HEK293 (cell line): ENCODE data around the gene CYP27B1.

Experiments
- HIC1 ChIP-seq: fragments of 450-650 bp; formaldehyde crosslinking; IDR thresholded peaks from 2 replicates; pipeline ENCODE4 v1.5.1; 2016; ENCODE audit warnings: missing biosample characterization, missing genetic modification characterization
- KLF7 ChIP-seq: fragments of 450-650 bp; formaldehyde crosslinking; IDR thresholded peaks from 2 replicates; pipeline ENCODE4 v1.5.1; 2016; ENCODE audit warnings: missing biosample characterization, missing genetic modification characterization, borderline replicate concordance
- SP3 ChIP-seq: fragments of 450-650 bp; formaldehyde crosslinking; IDR thresholded peaks from 2 replicates; pipeline ENCODE4 v1.5.1; 2016; ENCODE audit warnings: missing biosample characterization, missing genetic modification characterization
- SP7 ChIP-seq: fragments of 450-650 bp; formaldehyde crosslinking; IDR thresholded peaks from 2 replicates; pipeline ENCODE4 v1.5.1; 2016; ENCODE audit warnings: missing biosample characterization, missing genetic modification characterization
- TRIM28 ChIP-seq: IDR thresholded peaks from 2 replicates; pipeline ENCODE4 v1.6.1; 2011; ENCODE audit warnings: low read length, control low read depth, borderline replicate concordance
- WT1 ChIP-seq: fragments of 450-650 bp; formaldehyde crosslinking; IDR thresholded peaks from 2 replicates; pipeline ENCODE4 v1.5.1; 2016; ENCODE audit warnings: missing biosample characterization, missing genetic modification characterization
- YY1 ChIP-seq: fragments of 450-650 bp; formaldehyde crosslinking; IDR thresholded peaks from 2 replicates; pipeline ENCODE4 v1.5.1; 2018; ENCODE audit warnings: missing biosample characterization, missing genetic modification characterization
- ZEB2 ChIP-seq: fragments of 450-650 bp; formaldehyde crosslinking; IDR thresholded peaks from 2 replicates; pipeline ENCODE4 v1.5.1; 2016; ENCODE audit warnings: missing biosample characterization, missing genetic modification characterization
- ZNF132 ChIP-seq: fragments of 450-650 bp; formaldehyde crosslinking; IDR thresholded peaks from 2 replicates; pipeline ENCODE4 v1.5.1; 2017; ENCODE audit warnings: missing biosample characterization, missing genetic modification characterization, borderline replicate concordance
- ZNF18 ChIP-seq: fragments of 450-650 bp; formaldehyde crosslinking; IDR thresholded peaks from 2 replicates; pipeline ENCODE4 v1.5.1; 2016; ENCODE audit warnings: missing biosample characterization, missing genetic modification characterization
- ZNF211 ChIP-seq: fragments of 450-650 bp; formaldehyde crosslinking; IDR thresholded peaks from 2 replicates; pipeline ENCODE4 v1.5.1; 2016; ENCODE audit warnings: low read depth, missing biosample characterization, missing genetic modification characterization
- ZNF302 ChIP-seq: fragments of 450-650 bp; formaldehyde crosslinking; IDR thresholded peaks from 2 replicates; pipeline ENCODE4 v1.5.1; 2016; ENCODE audit warnings: missing biosample characterization, missing genetic modification characterization, low read depth
- ZNF341 ChIP-seq: fragments of 450-650 bp; formaldehyde crosslinking; IDR thresholded peaks from 2 replicates; pipeline ENCODE4; 2016; ENCODE audit warnings: low read depth, missing biosample characterization, missing genetic modification characterization
- ZNF391 ChIP-seq: fragments of 450-650 bp; formaldehyde crosslinking; IDR thresholded peaks from 2 replicates; pipeline ENCODE4 v1.5.1; 2016; ENCODE audit warnings: low read depth, missing biosample characterization, missing genetic modification characterization, borderline replicate concordance
- ZNF473 ChIP-seq: fragments of 450-650 bp; formaldehyde crosslinking; IDR thresholded peaks from 2 replicates; pipeline ENCODE4 v1.5.1; 2017; ENCODE audit warnings: missing biosample characterization, missing genetic modification characterization
- ZNF48 ChIP-seq: fragments of 450-650 bp; formaldehyde crosslinking; IDR thresholded peaks from 2 replicates; pipeline ENCODE4 v1.5.1; 2016; ENCODE audit warnings: missing biosample characterization, missing genetic modification characterization
- ZNF548 ChIP-seq: fragments of 450-650 bp; formaldehyde crosslinking; IDR thresholded peaks from 2 replicates; pipeline ENCODE4 v1.5.1; 2016; ENCODE audit warnings: missing biosample characterization, missing genetic modification characterization
- ZNF624 ChIP-seq: fragments of 450-650 bp; formaldehyde crosslinking; IDR thresholded peaks from 2 replicates; pipeline ENCODE4 v1.5.1; 2017; ENCODE audit warnings: missing biosample characterization, missing genetic modification characterization
- ZNF626 ChIP-seq: fragments of 450-650 bp; sonication (Bioruptor Pico); formaldehyde crosslinking; IDR thresholded peaks from 2 replicates; pipeline ENCODE4 v1.5.1; 2018; ENCODE audit warnings: missing biosample characterization, missing genetic modification characterization, inconsistent platforms
- ZNF654 ChIP-seq: fragments of 450-650 bp; formaldehyde crosslinking; IDR thresholded peaks from 2 replicates; pipeline ENCODE4 v1.5.1; 2016; ENCODE audit warnings: low read depth, missing biosample characterization, missing genetic modification characterization
- ZNF658 ChIP-seq: fragments of 450-650 bp; formaldehyde crosslinking; IDR thresholded peaks from 2 replicates; pipeline ENCODE4; 2016; ENCODE audit warnings: missing biosample characterization, missing genetic modification characterization
- ZNF704 ChIP-seq: fragments of 450-650 bp; formaldehyde crosslinking; IDR thresholded peaks from 2 replicates; pipeline ENCODE4 v1.5.1; 2016; ENCODE audit warnings: missing biosample characterization, missing genetic modification characterization
- ZNF791 ChIP-seq: fragments of 450-650 bp; formaldehyde crosslinking; IDR thresholded peaks from 2 replicates; pipeline ENCODE4 v1.5.1; 2016; ENCODE audit warnings: missing biosample characterization, missing genetic modification characterization
- ZNF792 ChIP-seq: fragments of 450-650 bp; formaldehyde crosslinking; IDR thresholded peaks from 2 replicates; pipeline ENCODE4 v1.5.1; 2016; ENCODE audit warnings: missing biosample characterization, missing genetic modification characterization
- TF ChIP-seq, protein P1 (sequence below): fragments of 450-650 bp; formaldehyde crosslinking; IDR thresholded peaks from 2 replicates; pipeline ENCODE4 v1.5.1; 2016; ENCODE audit warnings: missing biosample characterization, missing genetic modification characterization, borderline replicate concordance
- TF ChIP-seq, protein P2 (sequence below): fragments of 450-650 bp; formaldehyde crosslinking; IDR thresholded peaks from 2 replicates; pipeline ENCODE4 v1.5.1; 2016; ENCODE audit warnings: missing biosample characterization, missing genetic modification characterization

The CYP27B1 gene

GRCh38 chr12:57754411-57755193 is 12.3 kb downstream of the CYP27B1 start, which contains the start of gene MARCHF9 (continued):
- TF ChIP-seq ZNF654 (tag by site-specific recombination) (no peak), ZNF48 (tag by site-specific recombination) (no peak), ZNF791 (no peak), ZNF658 (no peak), ZNF302 (tag by site-specific recombination) (no peak), YY1 (no peak), ZNF624 (tag by site-specific recombination) (no peak), ZNF626 (tag by site-specific recombination) (no peak), WT1 (tag by site-specific recombination) (peak; percentile 88; the same call in 1 of the 2 replicates), ZNF473 (tag by site-specific recombination) (no peak), KLF7 (tag by site-specific recombination) (peak; percentile 89; the same call in 1 of the 2 replicates), ZNF548 (tag by site-specific recombination) (no peak), ZEB2 (peak; percentile 92), HIC1 (0 out of 2 replicates have a peak, but pooled peaks have one; percentile 25), ZNF341 (tag by site-specific recombination) (no peak), ZNF391 (tag by site-specific recombination) (peak; percentile 76; the same call in 1 of the 2 replicates), ZNF132 (tag by site-specific recombination) (no peak), SP7 (tag by site-specific recombination) (peak; percentile 83), ZNF792 (tag by site-specific recombination) (no peak), TRIM28 (no peak), SP3 (tag by site-specific recombination) (peak; percentile 96), ZNF704 (tag by site-specific recombination) (no peak), ZNF211 (tag by site-specific recombination) (no peak), ZNF18 (tag by site-specific recombination) (peak; percentile 97)
- TF ChIP-seq, protein P1, sequence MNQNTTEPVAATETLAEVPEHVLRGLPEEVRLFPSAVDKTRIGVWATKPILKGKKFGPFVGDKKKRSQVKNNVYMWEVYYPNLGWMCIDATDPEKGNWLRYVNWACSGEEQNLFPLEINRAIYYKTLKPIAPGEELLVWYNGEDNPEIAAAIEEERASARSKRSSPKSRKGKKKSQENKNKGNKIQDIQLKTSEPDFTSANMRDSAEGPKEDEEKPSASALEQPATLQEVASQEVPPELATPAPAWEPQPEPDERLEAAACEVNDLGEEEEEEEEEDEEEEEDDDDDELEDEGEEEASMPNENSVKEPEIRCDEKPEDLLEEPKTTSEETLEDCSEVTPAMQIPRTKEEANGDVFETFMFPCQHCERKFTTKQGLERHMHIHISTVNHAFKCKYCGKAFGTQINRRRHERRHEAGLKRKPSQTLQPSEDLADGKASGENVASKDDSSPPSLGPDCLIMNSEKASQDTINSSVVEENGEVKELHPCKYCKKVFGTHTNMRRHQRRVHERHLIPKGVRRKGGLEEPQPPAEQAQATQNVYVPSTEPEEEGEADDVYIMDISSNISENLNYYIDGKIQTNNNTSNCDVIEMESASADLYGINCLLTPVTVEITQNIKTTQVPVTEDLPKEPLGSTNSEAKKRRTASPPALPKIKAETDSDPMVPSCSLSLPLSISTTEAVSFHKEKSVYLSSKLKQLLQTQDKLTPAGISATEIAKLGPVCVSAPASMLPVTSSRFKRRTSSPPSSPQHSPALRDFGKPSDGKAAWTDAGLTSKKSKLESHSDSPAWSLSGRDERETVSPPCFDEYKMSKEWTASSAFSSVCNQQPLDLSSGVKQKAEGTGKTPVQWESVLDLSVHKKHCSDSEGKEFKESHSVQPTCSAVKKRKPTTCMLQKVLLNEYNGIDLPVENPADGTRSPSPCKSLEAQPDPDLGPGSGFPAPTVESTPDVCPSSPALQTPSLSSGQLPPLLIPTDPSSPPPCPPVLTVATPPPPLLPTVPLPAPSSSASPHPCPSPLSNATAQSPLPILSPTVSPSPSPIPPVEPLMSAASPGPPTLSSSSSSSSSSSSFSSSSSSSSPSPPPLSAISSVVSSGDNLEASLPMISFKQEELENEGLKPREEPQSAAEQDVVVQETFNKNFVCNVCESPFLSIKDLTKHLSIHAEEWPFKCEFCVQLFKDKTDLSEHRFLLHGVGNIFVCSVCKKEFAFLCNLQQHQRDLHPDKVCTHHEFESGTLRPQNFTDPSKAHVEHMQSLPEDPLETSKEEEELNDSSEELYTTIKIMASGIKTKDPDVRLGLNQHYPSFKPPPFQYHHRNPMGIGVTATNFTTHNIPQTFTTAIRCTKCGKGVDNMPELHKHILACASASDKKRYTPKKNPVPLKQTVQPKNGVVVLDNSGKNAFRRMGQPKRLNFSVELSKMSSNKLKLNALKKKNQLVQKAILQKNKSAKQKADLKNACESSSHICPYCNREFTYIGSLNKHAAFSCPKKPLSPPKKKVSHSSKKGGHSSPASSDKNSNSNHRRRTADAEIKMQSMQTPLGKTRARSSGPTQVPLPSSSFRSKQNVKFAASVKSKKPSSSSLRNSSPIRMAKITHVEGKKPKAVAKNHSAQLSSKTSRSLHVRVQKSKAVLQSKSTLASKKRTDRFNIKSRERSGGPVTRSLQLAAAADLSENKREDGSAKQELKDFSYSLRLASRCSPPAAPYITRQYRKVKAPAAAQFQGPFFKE (tag by site-specific recombination) = no peak
- TF ChIP-seq, protein P2, sequence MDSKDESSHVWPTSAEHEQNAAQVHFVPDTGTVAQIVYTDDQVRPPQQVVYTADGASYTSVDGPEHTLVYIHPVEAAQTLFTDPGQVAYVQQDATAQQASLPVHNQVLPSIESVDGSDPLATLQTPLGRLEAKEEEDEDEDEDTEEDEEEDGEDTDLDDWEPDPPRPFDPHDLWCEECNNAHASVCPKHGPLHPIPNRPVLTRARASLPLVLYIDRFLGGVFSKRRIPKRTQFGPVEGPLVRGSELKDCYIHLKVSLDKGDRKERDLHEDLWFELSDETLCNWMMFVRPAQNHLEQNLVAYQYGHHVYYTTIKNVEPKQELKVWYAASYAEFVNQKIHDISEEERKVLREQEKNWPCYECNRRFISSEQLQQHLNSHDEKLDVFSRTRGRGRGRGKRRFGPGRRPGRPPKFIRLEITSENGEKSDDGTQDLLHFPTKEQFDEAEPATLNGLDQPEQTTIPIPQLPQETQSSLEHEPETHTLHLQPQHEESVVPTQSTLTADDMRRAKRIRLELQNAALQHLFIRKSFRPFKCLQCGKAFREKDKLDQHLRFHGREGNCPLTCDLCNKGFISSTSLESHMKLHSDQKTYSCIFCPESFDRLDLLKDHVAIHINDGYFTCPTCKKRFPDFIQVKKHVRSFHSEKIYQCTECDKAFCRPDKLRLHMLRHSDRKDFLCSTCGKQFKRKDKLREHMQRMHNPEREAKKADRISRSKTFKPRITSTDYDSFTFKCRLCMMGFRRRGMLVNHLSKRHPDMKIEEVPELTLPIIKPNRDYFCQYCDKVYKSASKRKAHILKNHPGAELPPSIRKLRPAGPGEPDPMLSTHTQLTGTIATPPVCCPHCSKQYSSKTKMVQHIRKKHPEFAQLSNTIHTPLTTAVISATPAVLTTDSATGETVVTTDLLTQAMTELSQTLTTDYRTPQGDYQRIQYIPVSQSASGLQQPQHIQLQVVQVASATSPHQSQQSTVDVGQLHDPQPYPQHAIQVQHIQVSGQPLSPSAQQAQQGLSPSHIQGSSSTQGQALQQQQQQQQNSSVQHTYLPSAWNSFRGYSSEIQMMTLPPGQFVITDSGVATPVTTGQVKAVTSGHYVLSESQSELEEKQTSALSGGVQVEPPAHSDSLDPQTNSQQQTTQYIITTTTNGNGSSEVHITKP (tag by site-specific recombination) = peak; percentile 92
